Tibial nerve (tissue), 4 donors: Measurements from ENCODE around the gene DDX55. TPM values are rescaled to one million over a fixed set of nuclear protein-coding genes. Genes with fewer than 3 reads are reported as not detected.

Experiments
- DNase-seq, 2 donors: peaks; one replicate each; pipeline ENCODE4 v3.0.0-alpha.2; 2019; ENCODE audit warnings: low spot score in 2 of 2
- H3K27ac ChIP-seq, 4 donors: fragments of 200-600 bp; sonication (generic) in 3 of 4; one replicate each; pipeline ENCODE4 v1.5.1; 2017 to 2019; ENCODE audit warnings: mild to moderate bottlenecking in 1 of 4
- H3K27me3 ChIP-seq, 2 donors: fragments of 200-600 bp; sonication (generic) in 1 of 2; one replicate each; pipeline versions ENCODE4 v1.5.1 to v1.6.0; 2017 to 2019
- H3K36me3 ChIP-seq, 3 donors: fragments of 200-600 bp; sonication (generic); one replicate each; pipeline ENCODE4 v1.5.1; 2018 to 2019
- H3K4me1 ChIP-seq, 4 donors: fragments of 200-600 bp; sonication (generic) in 3 of 4; one replicate each; pipeline ENCODE4 v1.5.1; 2017 to 2019
- H3K4me3 ChIP-seq, 4 donors: fragments of 200-600 bp; sonication (generic) in 3 of 4; one replicate each; pipeline ENCODE4 v1.5.1; 2017 to 2019; ENCODE audit warnings: mild to moderate bottlenecking in 1 of 4, moderate library complexity in 1 of 4
- H3K9me3 ChIP-seq, 4 donors: fragments of 200-600 bp; sonication (generic) in 3 of 4; one replicate each; pipeline ENCODE4 v1.5.1; 2017 to 2019
- EP300 ChIP-seq, 2 donors: sonication (generic); formaldehyde crosslinking; IDR thresholded peaks; one replicate each; pipeline ENCODE4 v1.6.1; 2017; ENCODE audit warnings: antibody characterized with exemption in 2 of 2, mild to moderate bottlenecking in 1 of 2
- POLR2A ChIP-seq, 2 donors: fragments of 450-650 bp; IDR thresholded peaks; one replicate each; pipeline ENCODE4 v1.6.1; 2017; ENCODE audit warnings: antibody characterized with exemption in 2 of 2, mild to moderate bottlenecking in 2 of 2, moderate library complexity in 2 of 2
- WGBS, 2 donors: methylation state at CpG; one replicate each; pipeline ENCODE4 v1.1.5; 2018; 5-methylcytosine and 5-hydroxymethylcytosine counted together
- total RNA-seq, 4 donors: library from RNA; depleted of rRNA; stranded (reverse); fragments of >200 nt; gene quantifications; one replicate each; pipeline ENCODE4 v1.1.0, GENCODE V29; 2016
- TF ChIP-seq, protein P1 (sequence below), 5 experiments: fragments of 200-600 bp in 3 of 5; fragments of 450-650 bp in 2 of 5; sonication (generic) in 3 of 5; IDR thresholded peaks; one replicate each; pipeline ENCODE4 v1.5.1; 2016 to 2019; ENCODE audit warnings: antibody characterized with exemption in 5 of 5, mild to moderate bottlenecking in 3 of 5, moderate library complexity in 2 of 5

The DDX55 gene
- total RNA-seq, 4 donors from 2014 or later, result 16.8 to 53.1 (median 29.3) TPM

- Histone ChIP-seq H3K4me3 (no peak overlapping the region), H3K4me1 (no peaks in the 10 kb centered on the region), H3K9me3 (no peaks in the 10 kb centered on the region), H3K36me3 (peaks cover 2 to 100% (median 44%) of the 10 kb centered on the region in 3 donors), H3K27ac (no peak overlapping the region), H3K27me3 (no peaks in the 10 kb centered on the region)
- TF ChIP-seq EP300 (IDR thresholded peaks at IDR 0.05) (no peak), POLR2A (IDR thresholded peaks at IDR 0.05) (no peak)
- TF ChIP-seq, protein P1, sequence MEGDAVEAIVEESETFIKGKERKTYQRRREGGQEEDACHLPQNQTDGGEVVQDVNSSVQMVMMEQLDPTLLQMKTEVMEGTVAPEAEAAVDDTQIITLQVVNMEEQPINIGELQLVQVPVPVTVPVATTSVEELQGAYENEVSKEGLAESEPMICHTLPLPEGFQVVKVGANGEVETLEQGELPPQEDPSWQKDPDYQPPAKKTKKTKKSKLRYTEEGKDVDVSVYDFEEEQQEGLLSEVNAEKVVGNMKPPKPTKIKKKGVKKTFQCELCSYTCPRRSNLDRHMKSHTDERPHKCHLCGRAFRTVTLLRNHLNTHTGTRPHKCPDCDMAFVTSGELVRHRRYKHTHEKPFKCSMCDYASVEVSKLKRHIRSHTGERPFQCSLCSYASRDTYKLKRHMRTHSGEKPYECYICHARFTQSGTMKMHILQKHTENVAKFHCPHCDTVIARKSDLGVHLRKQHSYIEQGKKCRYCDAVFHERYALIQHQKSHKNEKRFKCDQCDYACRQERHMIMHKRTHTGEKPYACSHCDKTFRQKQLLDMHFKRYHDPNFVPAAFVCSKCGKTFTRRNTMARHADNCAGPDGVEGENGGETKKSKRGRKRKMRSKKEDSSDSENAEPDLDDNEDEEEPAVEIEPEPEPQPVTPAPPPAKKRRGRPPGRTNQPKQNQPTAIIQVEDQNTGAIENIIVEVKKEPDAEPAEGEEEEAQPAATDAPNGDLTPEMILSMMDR (IDR thresholded peaks at IDR 0.05), result no peak
- DNase-seq, result no peak
- WGBS, 2 donors, result 94 to 96% methylated on average over 2 of the region's 2 CpGs
Measured at GRCh38 chr12:123614110-123614509, 12.2 kb downstream of the DDX55 start.

DNA sequence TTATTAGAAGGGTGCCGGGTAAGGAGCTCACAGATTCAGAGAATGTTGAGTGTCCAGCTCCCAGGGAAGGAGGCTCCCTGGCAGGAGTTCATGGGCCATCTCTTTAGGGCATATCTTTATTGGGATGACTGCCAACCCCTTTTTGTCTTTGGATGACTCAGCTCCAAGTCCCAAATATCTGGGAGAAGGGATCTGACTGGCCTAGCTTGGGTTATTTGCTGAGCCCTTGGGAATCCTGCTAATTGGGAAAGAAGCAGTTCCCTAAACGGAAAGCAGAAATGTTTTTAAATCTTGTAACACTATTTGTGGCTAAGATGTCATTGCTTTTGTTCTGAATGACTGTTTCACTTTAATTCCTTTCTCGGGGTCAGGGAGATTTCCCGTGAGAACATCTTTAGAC, 12.6 kb downstream of the DDX55 start:
- Histone ChIP-seq H3K27ac (no peak overlapping the region), H3K4me1 (no peaks in the 10 kb centered on the region), H3K27me3 (no peaks in the 10 kb centered on the region), H3K4me3 (no peak overlapping the region), H3K9me3 (no peaks in the 10 kb centered on the region), H3K36me3 (peaks cover 2 to 100% (median 45%) of the 10 kb centered on the region in 3 donors)
- no peak for DNase-seq
- TF ChIP-seq, protein P1 (IDR thresholded peaks at IDR 0.05), result no peak
- no peak for TF ChIP-seq EP300 (IDR thresholded peaks at IDR 0.05)
- no peak for TF ChIP-seq POLR2A (IDR thresholded peaks at IDR 0.05)
- WGBS, 2 donors, result 63 to 74% methylated on average over 4 of the region's 4 CpGs

DNA sequence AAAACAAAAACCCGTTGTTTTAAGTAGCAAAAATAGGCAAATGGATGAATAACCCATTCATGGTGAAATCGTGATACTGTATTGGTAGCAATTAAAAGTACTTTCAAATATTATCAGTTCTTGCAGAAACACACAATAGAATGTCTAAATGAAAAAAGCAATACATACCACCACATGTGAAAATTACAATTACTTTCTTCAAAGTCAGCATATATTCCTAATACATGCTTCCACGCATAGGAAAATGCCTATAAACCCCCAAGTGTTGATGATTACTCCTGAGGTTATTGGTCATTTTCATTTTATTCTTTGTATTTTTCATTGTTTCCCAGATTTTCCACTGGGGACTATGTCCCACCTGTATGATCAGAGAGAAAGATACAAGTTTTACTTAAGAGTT, 15.2 kb downstream of the DDX55 start:
- Histone ChIP-seq H3K9me3 (no peaks in the 10 kb centered on the region), H3K4me3 (no peak overlapping the region), H3K36me3 (peaks cover 0 to 100% (median 56%) of the 10 kb centered on the region in 3 donors), H3K4me1 (no peaks in the 10 kb centered on the region), H3K27me3 (no peaks in the 10 kb centered on the region), H3K27ac (no peak overlapping the region)
- DNase-seq, result no peak
- no peak for TF ChIP-seq EP300 (IDR thresholded peaks at IDR 0.05)
- TF ChIP-seq, protein P1 (IDR thresholded peaks at IDR 0.05), result no peak
- 53 to 72% methylated on average over 3 of the region's 3 CpGs for WGBS, 2 donors

DNA sequence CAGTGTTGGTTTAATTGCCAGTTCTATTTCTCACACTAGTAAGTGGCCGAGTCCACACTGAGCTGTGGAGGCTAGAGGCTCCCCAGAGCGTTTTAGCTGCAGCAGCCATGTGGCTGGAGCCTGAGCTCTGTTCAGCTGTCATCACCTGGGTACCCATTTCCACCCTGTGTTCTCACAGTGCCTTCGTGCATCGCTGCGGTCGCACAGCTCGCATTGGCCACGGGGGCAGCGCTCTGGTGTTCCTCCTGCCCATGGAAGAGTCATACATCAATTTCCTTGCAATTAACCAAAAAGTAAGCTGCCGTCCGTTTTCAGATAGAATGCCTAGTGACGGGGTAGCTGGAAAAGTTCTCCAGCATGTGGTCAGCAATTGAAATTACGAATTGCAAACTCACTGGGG, 15.7 kb downstream of the DDX55 start:
- peaks cover 0 to 100% (median 59%) of the 10 kb centered on the region in 3 donors for H3K36me3 ChIP-seq

GRCh38 chr12:123621101-123621500, 19.2 kb downstream of the DDX55 start:
- Histone ChIP-seq H3K4me3 (no peak overlapping the region), H3K36me3 (peaks cover 0 to 100% (median 44%) of the 10 kb centered on the region in 3 donors), H3K27me3 (no peaks in the 10 kb centered on the region), H3K9me3 (no peaks in the 10 kb centered on the region), H3K27ac (no peak overlapping the region), H3K4me1 (no peaks in the 10 kb centered on the region)
- no peak for DNase-seq
- 71 to 72% methylated on average over 8 of the region's 8 CpGs for WGBS, 2 donors
- TF ChIP-seq POLR2A (IDR thresholded peaks at IDR 0.05) (no peak), EP300 (IDR thresholded peaks at IDR 0.05) (no peak)
- TF ChIP-seq, protein P1 (IDR thresholded peaks at IDR 0.05), result no peak

More for the DNA sequence above, 15.7 kb downstream of the DDX55 start:
- H3K27me3 ChIP-seq, result no peaks in the 10 kb centered on the region
- no peak overlapping the region for H3K4me3 ChIP-seq
- no peak for DNase-seq
- 86 to 91% methylated on average over 13 of the region's 13 CpGs for WGBS, 2 donors
- H3K9me3 ChIP-seq, result no peaks in the 10 kb centered on the region
- TF ChIP-seq EP300 (IDR thresholded peaks at IDR 0.05), result no peak
- TF ChIP-seq POLR2A (IDR thresholded peaks at IDR 0.05), result no peak
- TF ChIP-seq, protein P1 (IDR thresholded peaks at IDR 0.05), result no peak
- H3K4me1 ChIP-seq, result no peaks in the 10 kb centered on the region
- no peak overlapping the region for H3K27ac ChIP-seq
